Activated CD4-positive, CD25-positive, alpha-beta regulatory T cell treated with anti-CD3 and anti-CD28 coated beads, Interleukin-2, amount 50 U/mL, for 72 hours (primary cell): ENCODE results near the gene GMDS.

Experiments used
- DNase-seq: peaks from one replicate; pipeline ENCODE4 v3.0.0; 2021

GMDS gene

GRCh38 chr6:2173203-2173961 is 72.0 kb downstream of the GMDS start:
- DNase-seq, result no peak

- DNase-seq, result no peak
Observed at GRCh38 chr6:2171728-2172127, 73.7 kb downstream of the GMDS start.

DNA sequence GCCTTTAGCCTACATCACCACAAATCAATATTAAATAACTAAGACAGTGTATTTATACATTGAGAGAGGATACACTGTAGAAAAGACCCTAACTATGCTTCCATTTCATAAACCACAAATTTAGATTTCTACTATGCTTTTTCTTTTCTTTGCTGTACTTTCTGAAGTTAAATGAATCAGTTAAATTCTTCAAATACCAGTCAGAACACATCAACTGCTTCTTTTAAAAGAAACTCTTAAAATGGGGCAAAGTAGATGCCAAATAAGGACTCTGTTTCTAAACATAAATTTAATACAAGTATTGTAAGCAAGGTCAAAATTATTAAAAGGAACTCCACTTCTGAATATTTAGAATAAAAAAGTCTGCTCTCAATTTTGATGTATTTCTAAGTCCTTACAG is 76.9 kb downstream of the GMDS start:
- DNase-seq, result no peak

GRCh38 chr6:2166717-2167116 is 78.7 kb downstream of the GMDS start:
- DNase-seq, result no peak

DNA sequence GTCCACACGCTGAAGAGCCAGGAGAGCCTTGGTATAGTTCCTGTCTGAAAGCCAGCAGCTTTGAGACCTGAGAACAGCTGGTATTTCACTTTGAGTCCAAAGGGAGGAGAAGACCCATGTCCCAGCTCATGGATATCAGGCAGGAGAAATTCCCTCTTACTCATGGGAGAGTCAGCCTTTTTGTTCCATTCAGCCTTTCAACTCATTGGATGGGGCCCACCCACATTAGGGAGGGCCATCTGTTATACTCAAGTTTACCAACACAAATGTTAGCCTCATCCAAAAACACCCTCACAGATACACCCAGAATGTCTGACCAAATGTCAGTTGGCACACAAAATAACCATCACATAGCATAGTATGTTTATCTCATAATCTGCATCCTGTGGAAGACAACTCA is 80.1 kb downstream of the GMDS start:
- DNase-seq, result no peak

DNA sequence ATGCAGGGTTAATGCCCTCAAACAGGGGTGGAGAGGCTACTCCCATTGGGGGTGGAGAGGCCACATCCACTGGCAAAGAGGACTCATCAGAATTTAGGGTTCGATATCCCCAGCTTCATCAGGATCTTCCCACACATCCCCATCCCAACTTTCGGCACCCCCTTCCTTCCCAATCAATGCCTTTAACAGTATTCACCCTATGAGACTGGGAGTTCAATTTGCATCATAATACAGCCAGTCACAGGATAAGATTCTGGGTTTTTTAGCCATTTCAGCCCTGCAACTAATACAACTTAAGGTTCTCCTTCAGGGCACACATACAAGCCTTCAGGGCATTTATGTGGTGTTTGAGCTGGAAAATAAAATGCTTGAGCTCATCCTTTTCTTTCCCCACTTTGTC is 80.9 kb downstream of the GMDS start:
- no peak for DNase-seq

DNA sequence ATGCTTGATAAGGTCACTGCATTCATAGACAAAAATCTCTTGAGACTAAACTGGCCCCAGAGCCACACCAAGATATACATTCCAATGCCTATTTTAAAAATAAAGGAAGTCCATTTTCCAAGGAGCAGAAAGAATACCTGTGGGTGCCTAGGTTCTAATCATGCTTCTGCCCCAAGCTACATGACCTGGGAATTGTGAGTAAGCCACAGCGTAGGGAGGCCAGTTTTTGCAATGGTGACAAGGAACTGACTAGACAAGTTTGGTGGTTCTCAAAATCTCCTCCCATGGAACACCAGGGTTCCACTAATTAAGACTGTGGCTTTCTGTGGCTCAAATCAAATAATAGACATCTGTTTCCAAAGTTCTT is 83.3 kb downstream of the GMDS start:
- DNase-seq, result no peak

- DNase-seq, result no peak
Observed at GRCh38 chr6:2158596-2159271, 86.7 kb downstream of the GMDS start.

DNA sequence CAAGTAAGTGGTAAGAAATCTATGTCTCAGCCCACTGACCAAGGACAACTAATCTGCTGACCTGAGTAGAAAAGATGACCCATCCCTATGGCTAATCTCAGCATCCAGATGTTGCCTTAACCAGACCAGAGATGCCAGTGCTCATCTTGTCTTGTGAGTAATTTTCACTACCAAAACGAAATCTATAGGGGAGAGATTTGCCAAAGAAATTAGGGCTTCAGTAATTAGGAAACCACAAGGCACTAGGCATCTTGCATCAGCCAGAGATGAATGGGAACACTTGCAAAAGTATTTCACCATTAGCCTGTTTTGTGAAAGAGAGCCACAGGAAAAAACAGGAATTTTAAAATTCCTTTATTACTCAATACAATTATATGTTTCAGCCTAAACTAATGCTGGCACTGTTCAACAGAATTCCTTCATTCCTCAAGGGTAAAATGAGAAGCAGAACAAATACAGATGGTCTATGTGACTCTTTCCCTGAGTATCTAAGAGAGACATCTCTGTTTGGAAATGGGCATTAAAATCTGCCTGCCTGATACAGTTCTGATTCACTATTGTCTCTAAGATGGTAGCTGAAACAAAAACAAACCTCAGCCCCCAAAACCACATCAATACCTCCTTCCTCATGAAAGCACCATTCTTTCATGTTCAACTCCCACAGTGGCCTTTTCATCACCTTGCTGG is 87.8 kb downstream of the GMDS start:
- DNase-seq, result no peak

DNA sequence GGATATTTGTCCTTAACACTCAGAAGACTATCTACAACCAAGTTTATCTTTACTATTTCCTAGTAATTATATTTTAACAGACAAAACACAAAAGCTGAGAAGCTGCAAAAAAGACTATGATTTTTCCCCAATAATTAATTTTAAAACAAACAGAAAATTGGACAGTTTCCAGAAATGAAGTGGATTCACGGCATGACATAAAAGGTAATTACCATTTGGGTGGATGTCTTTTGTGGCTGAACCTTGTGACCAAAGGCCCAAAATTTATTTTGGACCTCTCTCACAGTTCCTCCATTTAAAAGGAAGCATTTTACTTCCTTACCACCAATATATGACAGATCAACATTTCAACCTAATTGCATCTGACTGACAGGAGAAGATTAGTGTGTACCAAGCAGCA is 90.2 kb downstream of the GMDS start:
- no peak for DNase-seq

DNA sequence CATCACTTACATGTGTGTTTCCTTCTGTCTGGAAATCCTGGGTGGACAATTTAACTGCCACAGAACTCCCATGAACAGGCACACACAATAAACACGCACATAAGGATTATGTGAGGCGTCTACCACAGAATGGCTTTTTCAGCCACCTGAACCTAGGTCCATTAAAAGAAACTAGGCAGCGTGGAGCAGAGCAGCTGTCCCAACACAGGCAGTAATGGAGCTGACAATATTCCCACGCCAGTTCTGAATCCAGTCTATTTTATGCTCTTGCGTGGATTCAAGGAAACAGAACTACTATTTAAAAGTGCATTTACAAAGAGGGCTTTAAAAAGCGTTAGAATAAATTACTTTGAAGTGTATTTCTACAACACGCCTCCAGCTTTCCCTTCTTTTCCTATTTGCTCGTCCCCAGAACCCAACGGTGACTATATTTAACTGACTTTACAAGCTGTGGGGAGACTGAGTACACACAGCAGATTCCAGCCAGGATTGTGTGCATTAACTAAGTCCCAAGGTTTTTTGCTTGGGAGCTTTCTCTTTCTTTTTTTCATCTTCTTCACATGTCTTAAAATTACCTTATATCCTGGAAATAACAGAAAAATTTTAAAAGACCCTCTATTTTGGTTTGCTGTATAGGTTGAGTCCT is 95.9 kb downstream of the GMDS start:
- no peak for DNase-seq

DNA sequence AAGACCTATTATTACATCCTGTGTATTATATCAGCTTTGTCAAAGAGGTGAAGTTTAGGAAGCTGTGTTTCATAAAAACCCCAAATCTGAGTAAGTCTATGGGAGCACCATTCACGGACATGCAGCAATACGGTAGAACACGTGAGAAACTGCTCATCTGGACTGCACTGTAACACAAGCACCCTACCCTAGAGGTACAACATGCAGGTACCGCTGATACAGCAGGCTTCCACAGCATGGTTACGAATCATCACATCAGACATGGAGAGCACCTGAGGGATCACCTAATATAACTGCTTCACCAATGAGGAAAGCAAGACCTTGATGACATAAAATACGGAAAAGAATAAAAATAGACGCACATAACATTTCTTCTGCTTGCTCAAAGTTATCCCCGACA is 96.7 kb downstream of the GMDS start:
- no peak for DNase-seq

DNA sequence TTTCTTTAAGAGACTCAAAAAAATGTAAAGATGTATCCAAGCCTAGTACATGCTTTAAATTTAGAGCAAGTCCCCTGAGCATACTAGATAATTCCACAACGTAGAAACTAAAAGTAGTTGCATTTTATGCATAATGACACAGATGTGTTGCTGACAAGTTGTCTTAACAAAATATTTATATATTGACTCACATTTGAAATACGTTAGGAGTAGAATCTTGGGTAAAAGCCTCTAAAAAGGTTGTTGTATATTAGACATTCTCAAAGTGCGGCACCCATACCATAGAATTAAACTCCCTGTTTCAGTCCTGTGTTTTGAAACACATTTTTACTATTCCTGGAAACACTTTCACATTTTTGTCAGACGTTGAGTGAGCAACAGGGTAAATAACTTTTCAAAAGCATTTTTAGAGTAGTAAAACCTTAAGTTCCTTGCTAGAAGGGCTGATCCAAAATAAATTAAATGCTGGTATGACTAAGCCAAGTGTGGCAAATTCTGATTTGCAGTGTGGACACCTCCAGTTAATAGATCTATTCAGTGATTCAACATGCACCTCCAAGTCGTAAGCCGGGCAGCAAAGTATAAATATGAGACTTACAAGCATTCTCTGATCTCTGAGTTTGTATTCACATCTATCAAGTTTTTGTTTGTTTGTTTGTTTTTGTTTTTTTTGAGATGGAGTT is 97.5 kb downstream of the GMDS start:
- no peak for DNase-seq

DNA sequence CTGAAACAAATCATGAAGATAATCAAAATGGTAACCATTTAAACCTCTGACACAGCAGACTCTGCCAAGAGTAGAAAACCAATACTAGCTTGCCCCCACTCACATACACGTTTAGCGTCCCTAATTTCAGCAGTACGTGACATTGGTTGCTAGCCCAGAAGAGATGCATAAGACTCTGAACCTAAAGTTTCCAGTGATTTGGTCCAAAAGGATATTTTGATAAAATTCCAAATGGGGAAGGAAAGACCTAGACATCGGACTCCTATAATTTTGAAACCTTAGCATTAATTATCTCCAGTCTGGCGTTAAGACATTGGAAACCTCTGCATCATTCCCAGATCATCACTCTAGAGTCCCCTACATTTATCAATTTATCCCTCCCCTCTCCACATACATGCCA is 98.1 kb downstream of the GMDS start:
- DNase-seq, result no peak

- no peak for DNase-seq
Observed at GRCh38 chr6:2144210-2144609, 101.2 kb downstream of the GMDS start.

DNA sequence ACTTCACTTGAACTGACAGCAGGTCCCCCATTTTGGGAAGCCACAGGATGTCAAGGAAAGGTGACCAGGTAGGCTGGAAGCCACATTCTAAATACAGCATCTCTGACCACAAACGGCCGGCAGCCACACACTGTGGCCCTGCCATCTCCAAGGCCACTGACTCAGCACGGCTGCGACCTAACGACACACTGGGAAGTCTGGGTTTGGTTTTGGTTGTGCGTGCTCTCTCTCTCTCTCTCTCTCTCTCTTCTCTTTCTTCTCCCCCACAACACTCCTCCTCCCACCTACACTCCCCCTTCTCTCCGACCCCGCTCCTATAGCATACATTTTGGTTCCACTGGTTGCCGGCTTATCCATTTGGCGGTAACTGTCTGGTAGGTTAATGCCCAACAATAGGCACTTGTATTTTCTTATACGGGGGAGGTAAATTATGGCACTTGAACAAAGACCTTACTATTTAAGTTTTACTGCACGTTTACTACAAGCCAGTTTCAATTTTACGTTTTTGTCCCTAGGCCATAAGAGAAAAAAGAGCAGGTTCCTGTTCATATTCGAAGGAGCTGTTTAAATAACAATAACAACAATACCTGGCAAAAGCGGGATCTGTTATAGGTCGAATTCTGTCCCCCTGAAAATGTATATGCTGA is 103.6 kb downstream of the GMDS start:
- no peak for DNase-seq

DNA sequence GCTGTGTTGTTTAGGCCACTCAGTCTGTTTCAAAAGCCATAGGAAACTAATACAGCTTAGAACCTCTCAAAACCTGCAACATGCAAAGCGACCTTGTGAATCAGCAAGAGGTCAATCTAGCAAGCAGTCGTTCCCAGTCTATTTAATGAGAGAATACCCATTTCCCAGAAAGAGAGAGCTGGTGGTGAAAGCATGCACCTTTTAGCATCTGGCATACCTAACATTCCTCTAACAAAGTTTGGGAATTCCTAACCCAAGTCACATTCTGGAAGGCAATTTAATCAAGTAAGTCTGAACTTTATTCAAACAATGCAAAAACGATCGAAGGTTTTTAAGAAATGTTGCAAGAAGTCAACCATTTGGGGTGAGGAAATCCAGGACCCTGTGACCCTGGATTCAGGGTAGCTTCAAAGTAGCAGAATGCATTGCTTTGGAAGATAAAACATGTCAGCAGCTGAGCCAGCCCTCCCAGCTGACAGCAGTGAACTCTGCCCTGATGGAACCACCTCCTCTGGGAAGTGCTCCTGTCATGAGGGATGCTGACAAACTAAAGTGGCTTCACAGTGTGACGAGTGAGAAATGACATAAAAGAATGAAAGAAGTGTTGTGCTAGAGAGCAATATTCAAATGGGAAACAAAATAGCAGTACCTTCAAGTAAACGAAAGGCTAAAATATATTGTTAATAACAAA is 104.8 kb downstream of the GMDS start:
- no peak for DNase-seq

GRCh38 chr6:2135401-2135800 is 110.0 kb downstream of the GMDS start:
- no peak for DNase-seq

DNA sequence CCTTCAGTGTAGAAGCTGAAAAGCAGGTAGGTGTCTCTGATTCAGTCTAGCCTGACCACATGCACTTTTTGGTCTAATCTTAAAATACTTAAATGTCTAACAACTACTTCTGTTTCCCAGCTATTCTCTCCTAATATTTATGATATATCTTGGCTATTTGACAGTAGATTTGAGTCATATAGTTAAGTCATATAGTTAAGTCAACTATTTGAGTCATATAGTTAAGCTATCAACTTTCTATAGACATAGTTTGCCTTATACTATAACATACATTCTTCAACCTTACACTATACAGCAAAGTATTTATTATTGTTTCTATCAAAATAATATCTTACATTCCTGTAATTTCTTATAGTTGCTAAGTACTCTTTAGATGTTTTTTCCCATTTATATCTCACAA is 110.9 kb downstream of the GMDS start:
- no peak for DNase-seq

- DNase-seq, result no peak
Observed at GRCh38 chr6:2133716-2134310, 111.6 kb downstream of the GMDS start.

- DNase-seq, result no peak
Observed at GRCh38 chr6:2132916-2133315, 112.5 kb downstream of the GMDS start.

DNA sequence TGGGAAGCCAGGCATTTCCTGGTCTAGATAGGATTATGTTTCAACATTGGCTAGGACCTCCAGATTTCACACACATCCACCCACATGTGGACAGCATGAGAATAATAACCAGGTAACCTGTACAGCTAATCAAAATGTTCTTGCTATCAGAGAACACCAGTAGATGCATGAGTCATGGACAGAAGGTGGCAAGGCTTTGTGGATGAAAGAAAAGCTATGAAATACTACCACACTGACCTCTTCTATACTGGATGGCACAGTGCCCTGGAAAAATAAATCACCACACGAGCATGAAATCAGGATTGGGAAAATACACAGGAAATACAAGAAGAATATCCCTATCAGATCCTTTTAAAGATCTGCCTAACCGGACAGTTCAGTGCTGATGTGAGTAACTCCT is 113.0 kb downstream of the GMDS start:
- no peak for DNase-seq
